Panc1 (cell line): ENCODE data around the gene PLCD4.

ENCODE experiments used
- CTCF ChIP-seq: fragments of 450-650 bp; IDR thresholded peaks from 2 replicates; pipeline ENCODE4 v1.5.1; 2017; ENCODE audit warnings: mild to moderate bottlenecking
- POLR2AphosphoS5 ChIP-seq: IDR thresholded peaks from 2 replicates; pipeline ENCODE4 v1.6.1; 2012; ENCODE audit warnings: mild to moderate bottlenecking, low read depth, low read length, moderate library complexity
- SIN3A ChIP-seq: IDR thresholded peaks from 2 replicates; pipeline ENCODE4 v1.6.1; 2012; ENCODE audit warnings: low read depth, mild to moderate bottlenecking, low read length, moderate library complexity, borderline replicate concordance; ENCODE audit not compliant: insufficient read depth
- TCF7L2 ChIP-seq: IDR thresholded peaks from 2 replicates; pipeline ENCODE4 v1.6.1; 2011; ENCODE audit warnings: mild to moderate bottlenecking, low read depth, low read length, inconsistent platforms
- TF ChIP-seq, protein P1 (sequence below), 2 experiments: IDR thresholded peaks; 2 replicates each; pipeline ENCODE4 v1.6.1; 2011 to 2012; ENCODE audit warnings: low read depth in 2 of 2, control low read depth in 1 of 2, low read length in 1 of 2, mild to moderate bottlenecking in 1 of 2, moderate library complexity in 1 of 2; ENCODE audit not compliant: insufficient read depth in 1 of 2

- TF ChIP-seq CTCF (no peak), POLR2AphosphoS5 (no peak), TCF7L2 (no peak), SIN3A (no peak)
- TF ChIP-seq, protein P1, sequence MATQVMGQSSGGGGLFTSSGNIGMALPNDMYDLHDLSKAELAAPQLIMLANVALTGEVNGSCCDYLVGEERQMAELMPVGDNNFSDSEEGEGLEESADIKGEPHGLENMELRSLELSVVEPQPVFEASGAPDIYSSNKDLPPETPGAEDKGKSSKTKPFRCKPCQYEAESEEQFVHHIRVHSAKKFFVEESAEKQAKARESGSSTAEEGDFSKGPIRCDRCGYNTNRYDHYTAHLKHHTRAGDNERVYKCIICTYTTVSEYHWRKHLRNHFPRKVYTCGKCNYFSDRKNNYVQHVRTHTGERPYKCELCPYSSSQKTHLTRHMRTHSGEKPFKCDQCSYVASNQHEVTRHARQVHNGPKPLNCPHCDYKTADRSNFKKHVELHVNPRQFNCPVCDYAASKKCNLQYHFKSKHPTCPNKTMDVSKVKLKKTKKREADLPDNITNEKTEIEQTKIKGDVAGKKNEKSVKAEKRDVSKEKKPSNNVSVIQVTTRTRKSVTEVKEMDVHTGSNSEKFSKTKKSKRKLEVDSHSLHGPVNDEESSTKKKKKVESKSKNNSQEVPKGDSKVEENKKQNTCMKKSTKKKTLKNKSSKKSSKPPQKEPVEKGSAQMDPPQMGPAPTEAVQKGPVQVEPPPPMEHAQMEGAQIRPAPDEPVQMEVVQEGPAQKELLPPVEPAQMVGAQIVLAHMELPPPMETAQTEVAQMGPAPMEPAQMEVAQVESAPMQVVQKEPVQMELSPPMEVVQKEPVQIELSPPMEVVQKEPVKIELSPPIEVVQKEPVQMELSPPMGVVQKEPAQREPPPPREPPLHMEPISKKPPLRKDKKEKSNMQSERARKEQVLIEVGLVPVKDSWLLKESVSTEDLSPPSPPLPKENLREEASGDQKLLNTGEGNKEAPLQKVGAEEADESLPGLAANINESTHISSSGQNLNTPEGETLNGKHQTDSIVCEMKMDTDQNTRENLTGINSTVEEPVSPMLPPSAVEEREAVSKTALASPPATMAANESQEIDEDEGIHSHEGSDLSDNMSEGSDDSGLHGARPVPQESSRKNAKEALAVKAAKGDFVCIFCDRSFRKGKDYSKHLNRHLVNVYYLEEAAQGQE (IDR thresholded peaks at IDR 0.05; ENCODE audit: insufficient read depth in 1 of 2, low read depth in 2 of 2, low read length in 1 of 2), result no peak
Measured at GRCh38 chr2:218635719-218636118, 28.0 kb downstream of the PLCD4 start.
